ENCODE results near the gene PIP4K2C.

The PIP4K2C gene

DNA sequence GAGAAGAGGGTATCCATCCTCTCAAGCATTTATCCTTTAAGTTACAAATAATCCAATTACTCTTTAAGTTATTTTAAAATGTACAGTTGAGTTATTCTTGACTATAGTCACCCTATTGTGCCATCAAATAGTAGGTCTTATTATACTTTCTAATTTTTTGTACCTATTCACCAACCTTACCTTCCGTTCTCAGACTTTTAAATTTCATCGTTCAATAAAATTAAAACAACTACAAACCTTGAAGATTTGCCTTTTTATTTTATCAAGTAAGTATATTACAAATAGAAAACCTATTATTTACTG lies 43.0 kb upstream of the PIP4K2C start:
- TF ChIP-seq, protein P1, sequence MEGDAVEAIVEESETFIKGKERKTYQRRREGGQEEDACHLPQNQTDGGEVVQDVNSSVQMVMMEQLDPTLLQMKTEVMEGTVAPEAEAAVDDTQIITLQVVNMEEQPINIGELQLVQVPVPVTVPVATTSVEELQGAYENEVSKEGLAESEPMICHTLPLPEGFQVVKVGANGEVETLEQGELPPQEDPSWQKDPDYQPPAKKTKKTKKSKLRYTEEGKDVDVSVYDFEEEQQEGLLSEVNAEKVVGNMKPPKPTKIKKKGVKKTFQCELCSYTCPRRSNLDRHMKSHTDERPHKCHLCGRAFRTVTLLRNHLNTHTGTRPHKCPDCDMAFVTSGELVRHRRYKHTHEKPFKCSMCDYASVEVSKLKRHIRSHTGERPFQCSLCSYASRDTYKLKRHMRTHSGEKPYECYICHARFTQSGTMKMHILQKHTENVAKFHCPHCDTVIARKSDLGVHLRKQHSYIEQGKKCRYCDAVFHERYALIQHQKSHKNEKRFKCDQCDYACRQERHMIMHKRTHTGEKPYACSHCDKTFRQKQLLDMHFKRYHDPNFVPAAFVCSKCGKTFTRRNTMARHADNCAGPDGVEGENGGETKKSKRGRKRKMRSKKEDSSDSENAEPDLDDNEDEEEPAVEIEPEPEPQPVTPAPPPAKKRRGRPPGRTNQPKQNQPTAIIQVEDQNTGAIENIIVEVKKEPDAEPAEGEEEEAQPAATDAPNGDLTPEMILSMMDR (IDR thresholded peaks at IDR 0.05; ENCODE audit: insufficient read depth, low read depth, low read length, missing control alignments), result no peak
- DNase-seq (ENCODE audit: low read depth), result no peak
- H3K4me3 ChIP-seq (ENCODE audit: low read depth, low read length), result no peak overlapping the region

DNA sequence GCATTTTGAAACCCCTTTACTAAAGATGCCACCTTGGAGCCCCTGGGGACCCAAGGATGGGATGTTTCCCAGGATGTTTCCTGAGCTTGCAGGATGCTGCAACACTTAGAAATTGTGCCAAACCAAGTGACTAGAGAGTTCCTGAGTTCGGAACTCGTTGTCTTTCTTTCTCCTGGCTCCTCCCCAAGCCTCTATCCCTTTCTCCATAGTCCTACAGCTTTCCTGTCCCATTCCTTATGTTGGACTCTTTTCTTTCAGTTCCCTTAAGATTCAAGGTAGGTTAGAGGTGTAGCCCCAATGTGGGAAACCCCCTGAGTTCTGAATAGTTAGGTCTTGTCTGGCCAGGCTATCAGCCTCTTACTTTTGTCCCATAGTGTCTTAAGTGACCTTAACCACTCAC lies 42.5 kb upstream of the PIP4K2C start:
- DNase-seq (ENCODE audit: low read depth), result no peak
- no peak overlapping the region for H3K4me3 ChIP-seq (ENCODE audit: low read depth, low read length)
- TF ChIP-seq, protein P1 (IDR thresholded peaks at IDR 0.05; ENCODE audit: insufficient read depth, low read depth, low read length, missing control alignments), result no peak

DNA sequence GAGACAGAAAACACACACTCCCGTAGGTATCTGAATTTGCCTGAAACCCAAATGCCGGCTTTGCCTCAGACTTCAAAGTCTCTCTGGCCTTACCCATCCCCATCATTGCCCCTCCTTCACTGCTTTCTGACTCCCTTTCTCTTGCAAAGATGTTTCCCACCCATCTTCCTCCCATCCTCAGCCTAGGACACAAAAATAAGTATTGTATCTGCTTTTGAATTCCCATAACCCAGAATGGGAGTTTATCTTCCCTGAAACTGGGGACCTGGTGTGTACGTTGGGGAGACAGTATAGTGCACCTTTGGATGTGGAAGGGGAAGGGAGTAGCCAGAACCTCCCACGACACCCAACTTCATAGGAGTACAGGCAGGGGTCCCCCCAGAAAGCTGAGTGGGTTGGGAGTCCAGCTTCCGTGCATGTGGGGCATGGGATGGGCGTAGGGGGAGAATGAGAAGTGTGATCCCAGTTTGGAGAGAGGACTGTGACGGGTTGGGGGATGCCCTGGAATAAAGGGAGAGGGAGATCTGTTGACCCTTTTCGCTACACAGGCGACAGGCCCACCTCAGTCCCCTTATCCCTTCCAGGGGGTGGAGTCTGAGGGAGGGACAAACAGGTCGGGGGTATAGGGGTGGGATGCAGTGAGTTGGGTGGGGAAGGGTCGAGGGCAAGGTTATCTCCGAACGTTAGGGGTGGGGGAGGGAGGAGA lies 41.6 kb upstream of the PIP4K2C start:
- DNase-seq (ENCODE audit: low read depth), result no peak
- TF ChIP-seq, protein P1 (IDR thresholded peaks at IDR 0.05; ENCODE audit: insufficient read depth, low read depth, low read length, missing control alignments), result no peak
- peak overlapping the region; percentile 27 for H3K4me3 ChIP-seq (ENCODE audit: low read depth, low read length)

DNA sequence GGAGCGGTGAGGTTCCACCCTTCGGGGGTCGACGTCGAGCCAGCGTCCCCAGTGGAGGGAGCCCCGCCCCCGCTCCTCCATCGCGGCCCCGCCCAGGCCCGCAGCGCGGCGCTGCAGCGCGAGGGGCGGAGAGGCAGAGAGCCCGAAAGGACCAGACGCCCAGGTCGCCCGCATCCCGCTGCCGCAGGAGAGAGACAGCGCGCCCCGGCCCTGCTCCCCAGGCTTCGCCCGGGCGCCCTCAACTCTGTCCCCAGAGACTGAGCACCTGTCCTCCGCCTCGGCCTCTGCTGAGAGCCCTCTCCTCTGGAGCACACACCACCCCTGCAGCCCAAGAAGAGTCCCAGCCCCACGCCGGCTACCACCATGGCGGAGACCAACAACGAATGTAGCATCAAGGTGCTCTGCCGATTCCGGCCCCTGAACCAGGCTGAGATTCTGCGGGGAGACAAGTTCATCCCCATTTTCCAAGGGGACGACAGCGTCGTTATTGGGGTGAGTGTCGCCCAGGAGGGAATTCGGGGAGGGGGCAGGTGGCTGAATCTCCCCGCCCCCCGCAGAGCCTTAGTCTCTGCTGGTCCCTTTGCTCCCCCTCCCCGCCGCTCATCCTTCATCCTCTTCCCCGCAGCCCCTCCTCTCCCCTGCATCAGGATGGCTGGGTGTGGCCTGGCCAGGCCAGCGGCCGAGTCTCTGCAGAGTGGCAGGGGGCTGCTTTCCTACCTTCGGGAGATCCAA lies 40.9 kb upstream of the PIP4K2C start, which contains the start of gene KIF5A:
Gene KIF5A, plus strand, starts transcription at position 136 of the 732 bp plus-strand sequence. Its CDS starts 228 bp downstream, at position 364.
- TF ChIP-seq, protein P1 (IDR thresholded peaks at IDR 0.05; ENCODE audit: insufficient read depth, low read depth, low read length, missing control alignments), result no peak
- DNase-seq (ENCODE audit: low read depth), result peak; percentile 29
- H3K4me3 ChIP-seq (ENCODE audit: low read depth, low read length), result peak within 1 kb of the TSS; percentile 27

DNA sequence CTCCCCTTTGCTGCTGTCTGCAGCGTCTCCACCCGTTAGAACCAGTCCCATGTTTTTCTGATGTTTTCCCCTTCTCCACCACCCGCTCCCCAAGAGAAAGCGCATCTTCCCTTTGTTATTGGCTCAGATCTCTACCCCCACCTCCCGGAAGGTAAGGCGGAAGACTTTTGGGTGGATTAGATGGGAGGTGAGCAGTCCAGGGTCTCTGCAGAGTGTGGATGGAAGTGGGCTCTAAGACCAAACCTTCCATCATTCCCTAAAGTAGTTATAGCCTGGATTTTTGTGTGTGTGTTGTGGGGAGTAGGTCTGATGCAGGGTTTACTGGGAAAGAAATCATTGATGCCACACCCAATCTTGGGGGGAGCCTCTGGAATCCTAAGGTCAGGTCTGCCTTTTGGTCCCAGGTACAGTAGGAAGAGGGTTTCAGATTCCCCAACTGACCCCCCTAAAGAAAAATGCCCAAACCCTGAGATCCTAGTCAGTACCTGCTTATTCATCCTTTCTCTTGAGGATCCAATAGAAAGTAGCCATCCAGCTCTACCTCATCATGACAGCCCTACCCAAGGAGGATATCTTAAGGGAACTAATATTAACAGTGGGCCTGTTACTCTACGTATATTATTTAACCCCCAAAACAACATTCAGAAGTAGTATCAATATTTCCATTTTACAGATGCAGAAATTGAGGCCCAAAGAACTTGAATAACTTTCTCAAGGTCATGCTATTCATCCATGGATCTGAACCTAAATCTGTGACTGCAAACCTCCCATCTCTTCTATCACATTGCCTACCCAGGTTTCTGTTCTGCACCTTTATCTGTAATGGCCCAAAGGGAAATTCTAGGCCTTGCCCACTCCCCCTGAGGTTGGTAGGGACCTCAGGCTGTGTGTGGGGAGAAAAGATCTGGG lies 40.1 kb upstream of the PIP4K2C start:
- TF ChIP-seq, protein P1 (IDR thresholded peaks at IDR 0.05; ENCODE audit: insufficient read depth, low read depth, low read length, missing control alignments), result no peak
- no peak for DNase-seq (ENCODE audit: low read depth)
- no peak overlapping the region for H3K4me3 ChIP-seq (ENCODE audit: low read depth, low read length)

DNA sequence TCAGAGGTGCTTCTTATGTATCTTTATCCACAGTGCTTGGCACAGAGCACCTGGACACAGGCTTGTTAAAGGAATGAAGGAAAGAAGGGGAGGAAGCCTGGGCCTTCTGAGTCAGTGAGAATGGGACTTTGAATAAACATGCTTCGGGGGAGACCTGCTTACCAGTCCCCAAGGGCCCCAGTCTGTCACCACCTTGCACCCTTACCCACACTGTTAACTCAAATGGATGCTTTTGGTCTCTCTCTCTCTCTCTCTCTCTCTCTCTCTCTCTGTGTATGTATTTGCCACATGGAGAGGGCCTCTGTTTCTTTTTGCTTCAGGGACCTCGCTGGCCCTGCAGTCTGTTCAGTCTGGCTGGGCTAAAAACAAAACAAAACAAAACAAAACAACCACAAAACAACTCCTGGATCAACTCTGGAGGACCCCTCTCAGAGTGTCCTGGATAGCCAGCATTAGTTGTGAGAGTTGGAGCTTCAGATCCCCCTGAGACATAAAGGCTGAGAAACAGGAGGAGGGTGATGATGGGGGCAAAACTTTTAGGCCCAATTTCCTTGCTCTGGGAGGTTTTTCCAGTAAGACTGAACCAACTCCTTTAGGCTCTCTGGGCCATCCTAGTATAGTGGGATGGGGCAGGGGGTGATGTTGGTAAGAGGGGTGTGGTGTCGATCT lies 39.2 kb upstream of the PIP4K2C start:
- no peak for DNase-seq (ENCODE audit: low read depth)
- TF ChIP-seq, protein P1 (IDR thresholded peaks at IDR 0.05; ENCODE audit: insufficient read depth, low read depth, low read length, missing control alignments), result no peak
- no peak overlapping the region for H3K4me3 ChIP-seq (ENCODE audit: low read depth, low read length)
